GM19467 (cell line): Measurements from ENCODE around the gene YWHAE.
"Not testable (repeated sequence)": the region's sequence is repeated elsewhere in the genome, so short reads cannot be mapped to it uniquely, and the experiment has no call there.

Experiments used
- ATAC-seq: cut with Tn5 transposase; IDR thresholded peaks from one replicate; pipeline ENCODE4 v1.9.1; 2021; ENCODE audit warnings: mild to moderate bottlenecking, moderate library complexity; ENCODE audit not compliant: unreplicated experiment

YWHAE gene

GRCh38 chr17:1340371-1340770 lies 59.7 kb downstream of the YWHAE start:
- ATAC-seq, result no peak

- ATAC-seq, result no peak
Measured at GRCh38 chr17:1331708-1332107, 68.3 kb downstream of the YWHAE start.

GRCh38 chr17:1329745-1330343 lies 70.2 kb downstream of the YWHAE start:
- no peak for ATAC-seq

- ATAC-seq, result no peak
Measured at GRCh38 chr17:1328437-1328836, 71.6 kb downstream of the YWHAE start.

DNA sequence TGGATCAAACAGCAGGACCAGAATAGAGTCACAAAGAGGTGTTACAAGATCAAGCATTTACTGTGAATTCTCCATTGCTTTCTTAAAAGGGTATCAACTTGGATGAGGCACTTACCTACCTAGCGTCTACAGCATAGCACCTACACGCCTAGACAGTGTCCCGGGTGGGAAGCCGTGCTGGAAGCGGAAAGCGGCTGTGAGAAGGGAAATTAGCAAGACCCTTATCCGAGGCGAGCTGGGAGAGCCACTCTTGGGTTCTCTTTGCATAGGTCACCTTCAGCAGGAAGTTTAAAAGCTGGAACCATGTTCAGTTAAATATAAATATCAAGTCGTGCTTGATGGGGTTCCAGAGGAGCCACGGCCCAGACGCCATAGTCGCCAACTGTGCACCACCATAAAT lies 74.3 kb downstream of the YWHAE start:
- ATAC-seq, result no peak

DNA sequence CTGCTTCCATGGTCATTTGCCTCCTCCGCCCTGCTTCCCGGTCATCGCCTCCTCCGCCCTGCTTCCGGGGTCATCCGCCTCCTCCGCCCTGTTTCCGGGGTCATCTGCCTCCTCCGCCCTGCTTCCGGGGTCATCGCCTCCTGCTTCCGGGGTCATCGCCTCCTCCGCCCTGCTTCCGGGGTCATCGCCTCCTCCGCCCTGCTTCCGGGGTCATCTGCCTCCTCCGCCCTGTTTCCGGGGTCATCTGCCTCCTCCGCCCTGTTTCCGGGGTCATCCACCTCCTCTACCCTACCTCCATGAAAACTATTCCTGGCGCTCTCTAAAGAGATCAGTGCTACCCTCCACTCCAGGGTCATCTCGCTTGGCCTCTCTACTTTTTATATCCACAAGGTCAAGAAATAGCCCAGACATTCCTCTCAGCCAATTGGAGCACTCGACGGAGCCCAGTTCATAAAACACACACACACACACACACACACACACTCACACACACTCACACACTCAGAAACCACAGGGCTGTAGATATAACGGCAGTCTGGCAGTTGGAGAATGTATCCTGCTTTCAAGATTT lies 75.7 kb downstream of the YWHAE start:
- no peak for ATAC-seq

GRCh38 chr17:1323336-1323735 lies 76.7 kb downstream of the YWHAE start:
- ATAC-seq, result no peak

DNA sequence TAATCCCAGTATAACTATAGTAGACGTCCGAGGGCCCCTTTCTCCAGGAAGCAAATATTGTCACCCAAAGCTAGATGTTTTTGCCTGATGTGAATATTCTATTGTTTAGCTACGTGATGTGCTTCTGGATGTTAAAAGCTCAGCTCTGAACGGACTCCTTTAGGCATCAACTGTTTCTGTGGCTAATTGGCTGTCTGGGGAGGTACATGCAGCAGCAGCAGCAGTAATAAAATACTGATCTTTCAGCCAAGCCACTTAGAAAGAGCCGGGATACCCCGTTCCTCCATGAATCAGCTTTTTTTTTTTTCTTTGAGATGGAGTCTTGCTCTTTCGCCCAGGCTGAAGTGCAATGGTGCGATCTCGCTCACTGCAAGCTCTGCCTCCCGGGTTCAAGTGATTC lies 77.5 kb downstream of the YWHAE start:
- ATAC-seq, result no peak

DNA sequence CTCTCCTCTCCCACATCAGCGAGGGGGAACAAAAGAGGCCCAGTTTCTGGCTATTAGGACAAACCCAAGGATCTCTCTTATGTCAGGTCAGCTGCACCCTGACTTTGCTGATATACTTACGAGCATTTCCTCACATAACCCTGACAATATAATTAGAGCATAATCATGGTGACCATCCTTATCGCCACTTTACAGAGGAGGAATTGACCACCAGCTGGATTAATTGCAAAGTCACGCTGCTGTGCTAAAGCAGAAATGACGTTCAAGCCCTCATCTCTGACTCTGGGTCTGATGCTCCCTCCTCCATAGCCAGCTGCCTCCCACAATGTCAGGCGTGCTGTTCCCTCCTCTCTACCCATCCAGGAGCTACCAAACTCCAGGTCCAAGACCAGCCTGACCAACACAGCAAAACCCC lies 78.0 kb downstream of the YWHAE start:
- ATAC-seq, result no peak

DNA sequence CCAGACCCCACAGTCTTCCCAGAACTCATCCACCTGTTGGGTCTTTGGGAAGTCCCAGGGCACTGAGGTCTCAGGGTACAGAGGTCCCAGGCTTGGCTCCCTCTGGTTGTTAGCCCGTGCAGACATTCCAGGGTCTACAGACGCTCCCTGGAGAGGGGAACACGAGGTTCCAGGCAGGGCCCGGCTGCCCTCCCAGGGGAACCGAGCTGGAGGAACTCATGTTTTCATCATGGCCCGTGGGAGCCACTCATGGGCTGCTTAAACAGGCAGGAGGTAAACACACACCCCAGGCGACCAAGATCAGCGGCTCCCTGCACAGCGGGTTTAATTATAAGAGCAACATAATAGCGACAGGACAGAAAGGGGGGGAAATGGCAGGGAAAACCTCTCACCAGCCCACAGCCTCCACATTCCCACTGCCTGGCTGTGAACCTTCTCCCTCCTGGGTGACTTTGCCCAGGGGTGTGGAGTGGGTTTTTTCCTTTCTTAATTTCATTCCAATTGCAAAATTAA lies 84.1 kb downstream of the YWHAE start:
- ATAC-seq, result no peak

- ATAC-seq, result no peak
Measured at GRCh38 chr17:1315409-1315808, 84.6 kb downstream of the YWHAE start.

DNA sequence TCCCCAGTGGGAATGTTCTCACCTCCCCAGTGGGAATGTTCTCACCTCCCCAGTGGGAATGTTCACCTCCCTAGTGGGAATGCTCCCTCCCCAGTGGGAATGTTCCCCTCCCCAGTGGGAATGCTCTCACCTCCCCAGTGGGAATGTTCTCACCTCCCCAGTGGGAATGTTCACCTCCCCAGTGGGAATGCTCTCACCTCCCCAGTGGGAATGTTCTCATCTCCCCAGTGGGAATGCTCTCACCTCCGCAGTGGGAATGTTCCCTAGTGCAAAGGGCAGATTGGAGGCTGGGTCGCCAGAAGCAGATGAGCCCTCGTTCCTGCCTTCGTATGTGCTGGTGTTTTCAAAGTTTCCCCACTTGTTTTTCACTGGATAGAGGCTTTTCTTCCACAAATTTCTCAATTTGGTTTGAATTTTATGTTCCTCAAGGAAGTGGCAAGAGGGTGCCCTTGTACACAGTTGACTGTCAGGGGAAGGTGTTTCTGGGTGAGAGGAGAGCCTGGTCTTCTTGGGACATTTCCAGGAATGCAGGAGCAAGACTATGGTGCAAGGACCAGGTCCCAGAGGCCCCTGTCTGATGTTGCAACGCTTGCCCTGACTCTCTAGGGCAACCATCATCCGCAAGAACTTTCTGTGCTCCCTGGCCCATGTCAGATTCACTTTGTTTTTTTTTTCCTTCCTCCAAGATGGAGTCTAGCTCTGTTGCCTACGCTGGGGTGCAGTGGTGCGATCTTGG lies 86.6 kb downstream of the YWHAE start:
- no peak for ATAC-seq

- no peak for ATAC-seq
Measured at GRCh38 chr17:1312261-1312870, 87.7 kb downstream of the YWHAE start.

DNA sequence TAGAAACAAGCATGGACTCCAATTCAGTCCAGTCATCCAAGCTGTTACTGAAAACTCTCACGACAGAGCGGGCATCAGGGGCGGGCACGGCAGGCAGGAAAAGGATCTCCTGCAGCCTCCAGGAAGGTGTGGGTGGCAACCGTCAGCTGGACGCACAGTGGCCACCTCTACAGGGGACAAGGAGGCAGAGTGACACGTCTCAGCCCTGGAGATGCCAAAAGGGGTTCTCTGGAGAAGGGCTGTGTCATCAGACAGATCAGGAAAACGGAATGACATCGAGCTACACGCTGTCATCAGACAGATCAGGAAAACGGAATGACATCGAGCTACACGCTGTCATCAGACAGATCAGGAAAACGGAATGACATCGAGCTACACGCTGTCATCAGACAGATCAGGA lies 92.2 kb downstream of the YWHAE start:
- not testable (repeated sequence) for ATAC-seq

DNA sequence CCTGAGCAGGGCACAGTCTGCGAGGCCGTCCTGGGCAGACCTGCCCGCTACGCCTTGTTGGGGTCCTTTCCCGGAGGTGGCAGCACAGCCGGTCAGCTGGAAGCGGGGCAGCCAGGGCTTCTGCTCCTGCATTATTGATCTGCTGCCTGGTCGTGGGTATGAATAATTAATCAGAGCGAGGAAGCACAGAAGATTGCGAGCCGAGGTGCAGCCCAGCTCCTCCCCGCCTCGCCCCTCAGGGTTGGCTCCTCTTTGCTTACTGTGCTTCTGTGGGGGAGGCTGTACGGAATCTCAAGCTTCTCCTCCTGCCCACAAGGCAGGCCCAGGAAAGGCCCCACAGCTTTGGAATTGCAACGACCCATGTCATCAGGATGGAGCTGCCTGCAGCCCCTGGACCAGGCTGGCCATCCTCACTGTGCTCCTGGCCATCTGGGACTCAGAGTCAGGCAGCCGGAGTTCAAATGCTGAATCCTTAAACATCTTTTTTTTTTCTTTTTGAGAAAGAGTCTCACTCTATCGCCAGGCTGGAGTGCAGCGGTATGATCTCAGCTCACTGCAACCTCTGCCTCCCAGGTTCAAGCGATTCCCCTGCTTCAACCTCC lies 95.0 kb downstream of the YWHAE start:
- no peak for ATAC-seq

GRCh38 chr17:1304522-1304921 lies 95.5 kb downstream of the YWHAE start:
- ATAC-seq, result no peak

- no peak for ATAC-seq
Measured at GRCh38 chr17:1302761-1303160, 97.3 kb downstream of the YWHAE start.

GRCh38 chr17:1301546-1301945 lies 98.5 kb downstream of the YWHAE start:
- ATAC-seq, result no peak

DNA sequence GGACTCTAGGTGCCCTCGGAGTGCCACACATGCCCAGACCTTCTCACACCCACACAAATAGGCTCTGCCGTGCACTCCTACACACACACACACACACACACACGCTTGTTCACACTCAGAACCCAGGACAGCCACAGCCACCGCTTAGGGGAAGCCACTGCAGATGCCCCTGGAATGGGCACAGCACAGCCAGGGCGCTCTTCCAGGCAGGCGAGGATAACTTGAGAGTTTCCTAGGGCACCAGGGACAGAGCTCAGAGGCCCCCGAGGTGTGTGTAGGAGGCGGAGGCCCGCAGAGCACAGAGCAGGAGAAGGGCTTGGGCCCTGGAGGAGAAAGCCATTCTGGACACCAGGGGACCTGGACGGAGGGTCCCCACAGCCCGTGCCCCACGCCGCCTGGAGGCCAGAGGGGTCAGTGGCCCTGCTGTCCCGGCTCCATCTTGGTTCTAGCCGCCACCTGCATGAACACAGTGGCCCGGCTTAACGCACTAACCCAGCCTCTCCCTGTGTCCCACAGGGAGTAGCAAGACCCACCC lies 99.6 kb downstream of the YWHAE start:
- ATAC-seq, result no peak

DNA sequence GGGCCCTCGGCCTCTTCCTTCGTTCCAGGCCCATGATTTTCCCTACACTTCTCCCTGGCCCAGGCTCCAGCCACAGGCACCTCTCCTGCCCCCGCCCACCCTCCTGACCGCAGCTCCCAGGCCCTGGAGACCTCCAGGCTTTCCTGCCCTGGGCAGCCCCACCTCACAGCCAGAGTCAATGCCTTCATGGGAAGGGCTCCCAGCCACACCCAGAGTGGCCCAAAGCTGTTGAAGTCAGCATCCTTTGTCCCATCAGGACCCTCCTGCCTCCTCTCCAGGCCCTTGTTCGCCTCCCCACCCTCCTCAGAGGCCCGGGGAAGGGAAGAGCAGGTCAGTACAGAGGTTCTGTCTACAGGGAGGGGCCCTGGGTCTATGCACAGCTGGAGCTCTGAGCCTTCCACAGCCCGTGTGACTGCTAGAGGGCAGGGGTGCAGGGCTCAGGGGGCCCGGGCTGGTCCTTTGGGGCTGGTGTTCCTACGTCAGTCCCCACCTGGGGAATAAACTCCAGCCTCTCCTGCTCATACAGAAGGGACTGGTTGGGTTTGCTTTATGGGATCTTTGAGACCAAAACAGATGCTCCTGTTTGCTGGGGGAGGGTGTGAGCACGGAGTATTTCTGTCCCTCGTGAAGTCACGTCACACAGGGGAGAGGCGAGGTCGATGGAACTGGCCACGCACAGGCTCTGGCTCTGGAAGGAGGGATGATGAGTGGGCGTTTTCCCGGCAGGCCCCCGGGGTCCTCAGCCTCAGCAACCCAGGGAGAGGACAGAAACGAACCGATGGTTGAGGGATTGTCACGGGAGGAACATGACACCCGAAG lies 100.3 kb downstream of the YWHAE start:
- ATAC-seq, result no peak
